ENCODE data around the gene ELMO3. TPM values are rescaled to one million over a fixed set of nuclear protein-coding genes. Genes with fewer than 3 reads are reported as not detected.

The ELMO3 gene
- total RNA-seq, 4 donors from 2014 or later: 25.6 to 119 (median 82.2) TPM

DNA sequence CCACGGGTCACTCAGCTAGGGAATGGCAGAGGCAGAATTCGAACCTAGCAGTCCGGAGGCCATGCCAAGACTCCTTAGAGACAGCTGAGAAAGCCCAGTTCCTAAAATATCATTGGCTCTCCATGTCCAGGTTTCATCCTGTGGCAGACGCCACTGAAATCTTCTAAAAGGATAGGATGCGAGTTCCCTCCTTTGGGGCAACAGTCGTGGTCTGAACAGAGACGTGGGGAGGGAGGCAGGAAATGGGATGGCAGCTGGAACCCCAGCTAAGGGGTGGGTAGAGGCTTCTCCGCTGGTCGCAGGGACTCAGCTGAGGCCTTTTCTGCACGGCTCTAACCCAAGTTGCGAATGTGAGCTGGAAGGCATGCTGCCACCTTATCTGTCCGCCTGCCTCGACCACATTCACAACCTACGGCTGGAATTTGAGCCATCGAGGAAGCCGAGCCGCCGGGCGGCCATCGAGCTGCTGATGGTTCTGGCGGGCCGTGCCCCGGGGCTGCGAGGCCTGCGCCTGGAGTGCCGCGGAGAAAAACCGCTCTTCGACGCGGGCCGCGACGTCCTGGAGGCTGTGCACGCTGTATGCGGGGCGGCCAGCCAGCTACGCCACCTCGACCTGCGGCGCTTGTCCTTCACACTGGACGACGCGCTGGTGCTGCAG is 36.3 kb upstream of the ELMO3 start:
- Histone ChIP-seq H3K27ac (peak overlapping the region in 1 of 4 donors; percentile 38), H3K4me3 (peak overlapping the region in 3 of 4 donors; percentile 37 to 57 (median 39)), H3K36me3 (no peaks in the 10 kb centered on the region), H3K4me1 (peaks cover 17 to 56% (median 34%) of the 10 kb centered on the region in 4 donors), H3K27me3 (peaks cover 0 to 3% of the 10 kb centered on the region in 2 donors), H3K9me3 (no peaks in the 10 kb centered on the region)
- DNase-seq: no peak
- TF ChIP-seq POLR2A (IDR thresholded peaks at IDR 0.05): no peak
- TF ChIP-seq, protein P1, sequence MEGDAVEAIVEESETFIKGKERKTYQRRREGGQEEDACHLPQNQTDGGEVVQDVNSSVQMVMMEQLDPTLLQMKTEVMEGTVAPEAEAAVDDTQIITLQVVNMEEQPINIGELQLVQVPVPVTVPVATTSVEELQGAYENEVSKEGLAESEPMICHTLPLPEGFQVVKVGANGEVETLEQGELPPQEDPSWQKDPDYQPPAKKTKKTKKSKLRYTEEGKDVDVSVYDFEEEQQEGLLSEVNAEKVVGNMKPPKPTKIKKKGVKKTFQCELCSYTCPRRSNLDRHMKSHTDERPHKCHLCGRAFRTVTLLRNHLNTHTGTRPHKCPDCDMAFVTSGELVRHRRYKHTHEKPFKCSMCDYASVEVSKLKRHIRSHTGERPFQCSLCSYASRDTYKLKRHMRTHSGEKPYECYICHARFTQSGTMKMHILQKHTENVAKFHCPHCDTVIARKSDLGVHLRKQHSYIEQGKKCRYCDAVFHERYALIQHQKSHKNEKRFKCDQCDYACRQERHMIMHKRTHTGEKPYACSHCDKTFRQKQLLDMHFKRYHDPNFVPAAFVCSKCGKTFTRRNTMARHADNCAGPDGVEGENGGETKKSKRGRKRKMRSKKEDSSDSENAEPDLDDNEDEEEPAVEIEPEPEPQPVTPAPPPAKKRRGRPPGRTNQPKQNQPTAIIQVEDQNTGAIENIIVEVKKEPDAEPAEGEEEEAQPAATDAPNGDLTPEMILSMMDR (IDR thresholded peaks at IDR 0.05): no peak

DNA sequence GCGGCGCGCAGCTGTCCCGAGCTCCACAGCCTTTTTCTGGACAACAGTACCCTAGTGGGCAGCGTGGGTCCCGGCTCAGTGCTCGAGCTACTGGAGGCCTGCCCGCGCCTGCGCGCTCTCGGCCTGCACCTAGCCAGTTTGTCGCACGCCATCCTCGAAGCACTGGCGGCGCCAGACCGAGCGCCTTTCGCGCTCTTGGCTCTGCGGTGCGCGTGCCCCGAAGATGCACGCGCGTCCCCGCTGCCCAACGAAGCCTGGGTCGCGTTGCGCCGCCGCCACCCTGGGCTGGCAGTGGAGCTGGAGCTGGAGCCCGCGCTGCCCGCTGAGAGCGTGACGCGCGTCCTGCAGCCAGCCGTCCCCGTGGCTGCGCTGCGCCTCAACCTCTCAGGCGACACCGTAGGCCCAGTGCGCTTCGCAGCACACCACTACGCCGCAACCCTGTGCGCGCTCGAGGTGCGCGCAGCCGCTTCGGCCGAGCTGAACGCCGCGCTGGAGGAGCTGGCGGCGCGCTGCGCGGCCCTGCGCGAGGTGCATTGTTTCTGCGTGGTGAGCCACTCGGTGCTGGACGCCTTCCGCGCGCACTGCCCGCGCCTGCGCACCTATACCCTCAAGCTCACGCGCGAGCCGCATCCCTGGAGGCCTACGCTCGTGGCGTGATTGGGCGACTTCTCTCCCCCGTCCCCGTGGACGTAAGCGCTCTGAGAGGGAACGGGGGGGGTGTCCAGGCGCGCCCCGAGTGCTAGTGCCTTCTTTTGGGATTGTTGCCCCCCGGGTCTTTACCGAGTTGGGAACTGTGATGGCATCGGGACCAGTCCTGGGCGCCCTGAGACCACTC is 35.5 kb upstream of the ELMO3 start:
- Histone ChIP-seq H3K27ac (peak overlapping the region in 3 of 4 donors; percentile 7 to 66 (median 38)), H3K4me3 (peak overlapping the region; percentile 7 to 57 (median 38)), H3K27me3 (peaks cover 0 to 3% of the 10 kb centered on the region in 2 donors), H3K4me1 (peaks cover 14 to 56% (median 34%) of the 10 kb centered on the region in 4 donors), H3K36me3 (no peaks in the 10 kb centered on the region), H3K9me3 (no peaks in the 10 kb centered on the region)
- TF ChIP-seq, protein P1 (IDR thresholded peaks at IDR 0.05): peak in 1 of 6 experiments; percentile 2
- TF ChIP-seq POLR2A (IDR thresholded peaks at IDR 0.05): no peak
- peak in 2 of 3 donors; percentile 59 to 65 for DNase-seq

DNA sequence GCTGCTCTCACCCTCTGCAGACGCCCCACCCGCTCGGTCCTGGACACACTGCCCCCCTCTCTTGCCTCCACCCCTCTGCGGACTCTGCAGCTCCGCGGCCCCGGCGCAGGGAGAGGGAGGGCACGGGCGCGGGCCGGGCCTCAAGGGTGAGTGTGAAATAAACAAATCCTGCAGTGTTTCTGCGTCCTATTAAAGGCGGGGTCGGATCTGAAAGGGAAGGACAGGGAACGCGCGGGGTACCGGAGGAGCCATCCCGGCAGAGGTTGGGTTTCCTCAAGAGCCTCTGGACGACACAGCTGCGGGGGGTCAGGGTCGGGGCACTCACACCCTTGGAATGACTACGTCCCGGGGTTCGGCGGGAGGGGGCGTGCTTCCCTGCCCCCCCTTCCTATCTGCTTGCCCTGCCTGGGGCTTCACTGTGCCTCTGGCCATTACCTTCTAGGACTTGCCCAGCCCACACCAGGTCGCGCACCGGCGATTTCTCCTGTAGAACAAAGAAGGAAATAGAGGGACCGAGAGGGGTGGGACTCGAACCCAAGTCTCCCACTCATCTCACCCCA is 34.9 kb upstream of the ELMO3 start:
- Histone ChIP-seq H3K36me3 (no peaks in the 10 kb centered on the region), H3K27me3 (peaks cover 0 to 3% of the 10 kb centered on the region in 2 donors), H3K4me3 (peak overlapping the region; percentile 7 to 57 (median 38)), H3K27ac (peak overlapping the region in 3 of 4 donors; percentile 7 to 66 (median 31)), H3K4me1 (peaks cover 14 to 53% (median 31%) of the 10 kb centered on the region in 4 donors), H3K9me3 (no peaks in the 10 kb centered on the region)
- DNase-seq: no peak
- TF ChIP-seq, protein P1 (IDR thresholded peaks at IDR 0.05): no peak
- no peak for TF ChIP-seq POLR2A (IDR thresholded peaks at IDR 0.05)

DNA sequence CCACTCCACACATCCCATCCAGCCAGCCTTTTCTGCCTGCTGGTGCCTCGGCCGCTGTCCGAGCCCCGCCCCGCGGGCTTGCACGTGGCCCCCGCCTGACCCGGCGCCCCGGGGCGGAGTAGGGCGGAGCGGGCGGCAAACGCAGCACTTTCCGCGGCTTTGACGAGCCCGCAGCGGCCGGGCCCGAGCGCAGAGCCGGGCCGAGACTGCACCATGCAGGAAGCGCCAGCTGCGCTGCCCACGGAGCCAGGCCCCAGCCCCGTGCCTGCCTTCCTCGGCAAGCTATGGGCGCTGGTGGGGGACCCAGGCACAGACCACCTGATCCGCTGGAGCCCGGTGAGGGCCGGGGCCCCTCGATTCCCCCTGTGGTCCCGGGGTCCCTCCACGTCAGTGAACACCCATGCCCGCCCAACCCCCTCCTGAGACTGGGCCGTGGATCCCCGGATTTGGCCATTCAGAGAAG is 34.3 kb upstream of the ELMO3 start, which contains the start of gene HSF4:
HSF4 (plus strand) TSS at position 147 of the 463 bp plus-strand sequence; CDS start at position 214, 67 bp downstream.
- TF ChIP-seq POLR2A (IDR thresholded peaks at IDR 0.05): peak in 1 of 2 donors; percentile 43
- TF ChIP-seq, protein P1 (IDR thresholded peaks at IDR 0.05): no peak
- Histone ChIP-seq H3K9me3 (no peaks in the 10 kb centered on the region), H3K4me1 (peaks cover 14 to 57% (median 35%) of the 10 kb centered on the region in 4 donors), H3K27ac (peak within 1 kb of the TSS in 3 of 4 donors; percentile 7 to 66 (median 38)), H3K4me3 (peak within 1 kb of the TSS; percentile 7 to 57 (median 38)), H3K36me3 (no peaks in the 10 kb centered on the region), H3K27me3 (peaks cover 0 to 3% of the 10 kb centered on the region in 2 donors)
- peak in 2 of 3 donors; percentile 80 to 83 for DNase-seq
